Activated T-helper 2 cell treated with anti-CD3 and anti-CD28 coated beads, Interferon-gamma antibody, Interleukin-2, Interleukin-4, amounts not matched to agents 10 μg/mL and 5 μg/mL and 100 μg/mL, durations not matched to agents 14 hours and 24 hours and 36 hours (primary cell): ENCODE data around the gene LEPR. TPM values are rescaled to one million over a fixed set of nuclear protein-coding genes. Genes with fewer than 3 reads are reported as not detected.
"Not testable (repeated sequence)": the region's sequence is repeated elsewhere in the genome, so short reads cannot be mapped to it uniquely, and the experiment has no call there.

Source experiments
- DNase-seq: peaks from one replicate; pipeline ENCODE4 v3.0.0; 2021; ENCODE audit warnings: low spot score
- H3K27ac Mint-ChIP-seq: one replicate; pipeline ENCODE4 v1.8.0; 2021; ENCODE audit warnings: mixed read lengths
- H3K27me3 Mint-ChIP-seq: one replicate; pipeline ENCODE4 v1.8.0; 2021; ENCODE audit warnings: low read depth, mixed read lengths
- H3K36me3 Mint-ChIP-seq: one replicate; pipeline ENCODE4 v1.8.0; 2021; ENCODE audit warnings: low read depth, mixed read lengths
- H3K4me1 Mint-ChIP-seq: one replicate; pipeline ENCODE4 v1.8.0; 2021; ENCODE audit warnings: low read depth, mixed read lengths
- H3K4me3 Mint-ChIP-seq: one replicate; pipeline ENCODE4 v1.8.0; 2021; ENCODE audit warnings: low read depth, mild to moderate bottlenecking, moderate library complexity, mixed read lengths
- H3K9me3 Mint-ChIP-seq: one replicate; pipeline ENCODE4 v1.8.0; 2021; ENCODE audit warnings: mixed read lengths
- intact Hi-C: fragments of 100-400 bp; cut with micrococcal nuclease; formaldehyde crosslinking; loops from one replicate; pipeline ENCODE4 v1.15.1; 2023
- total RNA-seq: library from RNA; stranded (reverse); gene quantifications from 2 replicates; pipeline ENCODE4 v1.2.3, GENCODE V29; 2022

LEPR gene
- total RNA-seq = 2.0 and 2.4 TPM in 2 replicates

GRCh38 chr1:65420590-65421350 is at the start of gene LEPR, which contains the start of gene LEPROT:
TSS of gene LEPR (plus strand) at chr1:65420668. CDS start at chr1:65565566, 144,898 bp downstream.
TSS of gene LEPROT (plus strand) at chr1:65420668. CDS start at chr1:65420725, 57 bp downstream.
- intact Hi-C loops = loop anchor here (1.0 to 5.0 kb wide), 7 partner anchors 27 to 1512 kb away; partner anchors contain the start of gene JAK1
- Mint-ChIP-seq H3K27me3 (peaks cover 13% of the 10 kb centered on the region), H3K9me3 (no peaks in the 10 kb centered on the region), H3K4me1 (peaks cover 19% of the 10 kb centered on the region), H3K4me3 (no peak within 1 kb of the TSS), H3K27ac (peak within 1 kb of the TSS; percentile 89), H3K36me3 (peaks cover 15% of the 10 kb centered on the region)
- DNase-seq = no peak

GRCh38 chr1:65371544-65371943 is 48.9 kb upstream of the LEPR start:
- H3K9me3 Mint-ChIP-seq = no peaks in the 10 kb centered on the region
- no peaks in the 10 kb centered on the region for H3K36me3 Mint-ChIP-seq
- no peak overlapping the region for H3K4me3 Mint-ChIP-seq
- H3K4me1 Mint-ChIP-seq = no peaks in the 10 kb centered on the region
- peaks cover 6% of the 10 kb centered on the region for H3K27me3 Mint-ChIP-seq
- no peak overlapping the region for H3K27ac Mint-ChIP-seq
- DNase-seq = no peak
- intact Hi-C loops = no loop called here

GRCh38 chr1:65372557-65372956 is 47.9 kb upstream of the LEPR start:
- DNase-seq = no peak
- Mint-ChIP-seq H3K4me3 (no peak overlapping the region), H3K27me3 (peaks cover 6% of the 10 kb centered on the region), H3K9me3 (no peaks in the 10 kb centered on the region), H3K4me1 (no peaks in the 10 kb centered on the region), H3K36me3 (no peaks in the 10 kb centered on the region), H3K27ac (no peak overlapping the region)
- intact Hi-C loops = no loop called here

- no peaks in the 10 kb centered on the region for H3K9me3 Mint-ChIP-seq
- H3K36me3 Mint-ChIP-seq = no peaks in the 10 kb centered on the region
- no peaks in the 10 kb centered on the region for H3K4me1 Mint-ChIP-seq
- DNase-seq = no peak
- no peak overlapping the region for H3K27ac Mint-ChIP-seq
- H3K27me3 Mint-ChIP-seq = peaks cover 12% of the 10 kb centered on the region
- intact Hi-C loops = no loop called here
- no peak overlapping the region for H3K4me3 Mint-ChIP-seq
Measured at GRCh38 chr1:65377496-65378246, 42.8 kb upstream of the LEPR start.

GRCh38 chr1:65378247-65378946 is 42.1 kb upstream of the LEPR start:
- Mint-ChIP-seq H3K27me3 (peaks cover 12% of the 10 kb centered on the region), H3K36me3 (no peaks in the 10 kb centered on the region), H3K4me3 (no peak overlapping the region), H3K27ac (no peak overlapping the region), H3K9me3 (no peaks in the 10 kb centered on the region), H3K4me1 (no peaks in the 10 kb centered on the region)
- DNase-seq = no peak
- intact Hi-C loops = no loop called here

GRCh38 chr1:65384426-65384825 is 36.0 kb upstream of the LEPR start:
- H3K9me3 Mint-ChIP-seq, H3K4me3 Mint-ChIP-seq, DNase-seq, H3K27ac Mint-ChIP-seq, H3K27me3 Mint-ChIP-seq, intact Hi-C loops, H3K4me1 Mint-ChIP-seq, H3K36me3 Mint-ChIP-seq: not testable (repeated sequence)

- intact Hi-C loops = no loop called here
- Mint-ChIP-seq H3K36me3 (no peaks in the 10 kb centered on the region), H3K4me3 (no peak overlapping the region), H3K4me1 (peaks cover 21% of the 10 kb centered on the region), H3K27me3 (peaks cover 3% of the 10 kb centered on the region), H3K27ac (no peak overlapping the region), H3K9me3 (peaks cover 4% of the 10 kb centered on the region)
- no peak for DNase-seq
Measured at GRCh38 chr1:65386439-65386838, 34.0 kb upstream of the LEPR start.

GRCh38 chr1:65387821-65388220 is 32.6 kb upstream of the LEPR start:
- Mint-ChIP-seq H3K9me3 (peaks cover 4% of the 10 kb centered on the region), H3K4me1 (peaks cover 29% of the 10 kb centered on the region), H3K4me3 (no peak overlapping the region), H3K36me3 (no peaks in the 10 kb centered on the region), H3K27ac (no peak overlapping the region), H3K27me3 (no peaks in the 10 kb centered on the region)
- intact Hi-C loops = no loop called here
- no peak for DNase-seq

GRCh38 chr1:65388908-65389695 is 31.4 kb upstream of the LEPR start:
- no peak overlapping the region for H3K4me3 Mint-ChIP-seq

GRCh38 chr1:65392497-65392896 is 28.0 kb upstream of the LEPR start:
- intact Hi-C loops = loop anchor here (10.0 kb wide), 4 partner anchors 428 to 982 kb away; partner anchors contain the start of gene JAK1
- no peaks in the 10 kb centered on the region for H3K27me3 Mint-ChIP-seq
- no peak for DNase-seq
- H3K9me3 Mint-ChIP-seq = no peaks in the 10 kb centered on the region
- H3K4me3 Mint-ChIP-seq = no peak overlapping the region
- H3K36me3 Mint-ChIP-seq = no peaks in the 10 kb centered on the region
- H3K27ac Mint-ChIP-seq = peak overlapping the region; percentile 20
- peaks cover 71% of the 10 kb centered on the region for H3K4me1 Mint-ChIP-seq

More at GRCh38 chr1:65388908-65389695, 31.4 kb upstream of the LEPR start:
- Mint-ChIP-seq H3K9me3 (peaks cover 4% of the 10 kb centered on the region), H3K36me3 (no peaks in the 10 kb centered on the region), H3K4me1 (peaks cover 42% of the 10 kb centered on the region), H3K27me3 (no peaks in the 10 kb centered on the region), H3K27ac (peak overlapping the region; percentile 33)
- no peak for DNase-seq
- intact Hi-C loops = no loop called here

GRCh38 chr1:65393347-65393746 is 27.1 kb upstream of the LEPR start:
- Mint-ChIP-seq H3K27ac (peak overlapping the region; percentile 62), H3K36me3 (peaks cover 2% of the 10 kb centered on the region), H3K9me3 (no peaks in the 10 kb centered on the region), H3K4me1 (peaks cover 80% of the 10 kb centered on the region), H3K4me3 (no peak overlapping the region), H3K27me3 (no peaks in the 10 kb centered on the region)
- peak; percentile 13 for DNase-seq
- intact Hi-C loops = loop anchor here (1.0 to 10.0 kb wide), 5 partner anchors 27 to 981 kb away; partner anchors contain the start of genes JAK1, LEPR and LEPROT

- Mint-ChIP-seq H3K9me3 (no peaks in the 10 kb centered on the region), H3K36me3 (peaks cover 4% of the 10 kb centered on the region), H3K27ac (peak overlapping the region; percentile 62), H3K27me3 (no peaks in the 10 kb centered on the region), H3K4me3 (no peak overlapping the region), H3K4me1 (peaks cover 80% of the 10 kb centered on the region)
- no peak for DNase-seq
- intact Hi-C loops = loop anchor here (1.0 to 10.0 kb wide), 5 partner anchors 26 to 981 kb away; partner anchors contain the start of genes JAK1, LEPR and LEPROT
Measured at GRCh38 chr1:65393928-65394327, 26.5 kb upstream of the LEPR start.
